RPMI7951 (cell line): Measurements from ENCODE around the gene AAMDC. TPM values are rescaled to one million over a fixed set of nuclear protein-coding genes. Genes with fewer than 3 reads are reported as not detected.
"Not testable (repeated sequence)": the region's sequence is repeated elsewhere in the genome, so short reads cannot be mapped to it uniquely, and the experiment has no call there.

Experiments used
- DNase-seq: peaks from one replicate; pipeline ENCODE4 v3.0.0-alpha.2; 2012; ENCODE audit warnings: low read depth
- total RNA-seq: library from RNA; depleted of rRNA; stranded (reverse); fragments of >200 nt; shearing (Covaris generic); gene quantifications from 2 replicates; pipeline ENCODE4 v1.2.3, GENCODE V29; 2014

Gene AAMDC
- total RNA-seq, 1 experiment from 2014 or later, result 72.2 TPM

DNA sequence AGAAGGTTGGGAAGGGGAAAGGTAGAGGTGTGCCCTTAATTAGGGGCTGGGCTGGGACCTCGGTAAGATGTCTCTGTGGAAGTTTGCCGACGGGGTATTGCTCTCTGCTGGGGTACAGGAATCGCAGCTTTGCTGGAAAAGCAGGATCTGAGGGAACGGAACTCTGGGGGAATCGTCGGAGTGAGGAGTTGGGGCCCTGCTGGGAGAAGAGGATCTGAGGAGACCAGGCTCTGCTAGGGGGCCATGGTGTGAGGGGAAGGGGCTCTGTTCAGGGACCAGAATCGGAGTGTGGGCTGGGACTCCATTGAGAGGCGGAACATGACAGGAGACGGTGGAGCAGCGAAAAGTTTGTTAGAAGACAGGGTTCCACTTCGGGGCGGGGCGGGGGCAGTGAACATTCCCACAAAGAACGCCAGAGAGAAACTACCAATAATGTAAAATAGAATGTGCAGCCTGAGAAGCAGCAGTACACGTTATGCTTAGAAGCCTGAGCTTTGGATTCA, 456 bp downstream of the AAMDC start:
- DNase-seq, result peak; percentile 54

DNA sequence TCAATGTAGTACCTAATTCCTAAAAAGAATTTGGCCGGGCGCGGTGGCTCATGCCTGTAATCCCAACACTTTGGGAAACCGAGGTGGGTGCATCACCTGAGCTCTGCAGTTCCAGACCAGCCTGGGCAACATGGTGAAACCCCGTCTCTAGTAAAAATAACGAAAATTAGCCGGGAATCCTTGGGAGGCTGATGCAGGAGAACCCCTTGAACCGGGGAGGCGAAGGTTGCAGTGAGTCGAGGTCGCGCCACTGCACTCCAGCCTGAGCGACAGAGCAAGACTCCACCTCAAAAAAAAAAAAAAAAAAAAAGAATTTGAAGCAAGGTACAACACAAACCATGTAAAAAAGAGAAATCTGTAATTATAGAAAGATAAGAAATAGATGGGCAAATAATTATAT, 1.2 kb downstream of the AAMDC start:
- not testable (repeated sequence) for DNase-seq

DNA sequence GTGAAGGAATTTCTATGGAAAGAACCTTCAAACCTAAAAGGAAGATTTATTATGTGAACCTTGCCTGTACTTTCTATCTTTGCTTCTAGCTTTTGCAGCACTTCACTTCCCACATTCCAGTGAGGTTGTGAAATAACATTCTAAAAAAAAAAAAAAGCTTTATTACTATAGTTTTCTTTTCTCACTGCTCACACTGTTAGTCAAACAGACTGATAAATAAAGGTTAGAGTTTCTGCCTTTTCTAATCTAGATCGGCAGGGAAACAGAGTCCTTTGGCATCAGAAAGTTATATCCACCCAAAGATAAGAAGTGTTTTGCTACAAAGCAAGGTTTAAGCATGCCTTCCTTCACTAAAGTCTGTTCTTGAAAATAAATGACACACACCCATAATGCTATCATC, 2.8 kb downstream of the AAMDC start:
- no peak for DNase-seq

DNA sequence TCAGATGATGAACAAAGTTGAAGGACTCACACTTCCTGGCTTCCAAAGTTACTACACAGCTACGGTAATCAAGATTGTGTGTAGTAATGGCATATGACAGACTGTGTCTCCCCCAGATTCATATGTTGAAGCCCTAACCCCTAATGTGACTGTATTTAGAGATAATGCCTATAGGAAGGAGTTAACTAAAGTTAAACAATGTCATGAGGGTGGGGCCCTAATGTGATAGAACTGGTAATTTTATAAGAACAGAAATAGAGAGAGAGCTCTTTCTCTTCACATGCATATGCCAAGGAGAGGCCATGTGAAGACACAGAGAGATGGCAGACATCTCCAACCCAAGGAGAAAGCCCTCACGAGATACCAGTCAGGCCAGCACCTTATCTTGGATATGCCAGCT, 8.0 kb downstream of the AAMDC start:
- no peak for DNase-seq

DNA sequence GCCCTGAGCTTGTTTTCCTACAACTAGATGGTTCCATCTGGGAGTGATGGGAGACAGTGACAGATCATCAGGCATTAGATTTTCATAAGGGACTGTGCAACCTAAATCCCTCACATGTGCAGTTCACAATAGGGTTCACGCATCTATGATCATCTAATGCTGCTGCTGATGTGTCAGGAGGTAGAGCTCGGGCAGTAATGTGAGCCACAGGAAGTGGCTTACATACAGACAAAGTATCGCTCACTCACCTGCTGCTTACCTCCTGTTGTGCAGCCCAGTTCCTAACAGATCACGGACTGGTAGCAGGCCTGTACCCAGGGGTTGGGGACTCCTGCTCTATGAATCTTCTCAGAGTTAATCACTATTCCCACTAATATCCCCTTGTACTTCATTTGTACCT, 12.4 kb downstream of the AAMDC start:
- no peak for DNase-seq

DNA sequence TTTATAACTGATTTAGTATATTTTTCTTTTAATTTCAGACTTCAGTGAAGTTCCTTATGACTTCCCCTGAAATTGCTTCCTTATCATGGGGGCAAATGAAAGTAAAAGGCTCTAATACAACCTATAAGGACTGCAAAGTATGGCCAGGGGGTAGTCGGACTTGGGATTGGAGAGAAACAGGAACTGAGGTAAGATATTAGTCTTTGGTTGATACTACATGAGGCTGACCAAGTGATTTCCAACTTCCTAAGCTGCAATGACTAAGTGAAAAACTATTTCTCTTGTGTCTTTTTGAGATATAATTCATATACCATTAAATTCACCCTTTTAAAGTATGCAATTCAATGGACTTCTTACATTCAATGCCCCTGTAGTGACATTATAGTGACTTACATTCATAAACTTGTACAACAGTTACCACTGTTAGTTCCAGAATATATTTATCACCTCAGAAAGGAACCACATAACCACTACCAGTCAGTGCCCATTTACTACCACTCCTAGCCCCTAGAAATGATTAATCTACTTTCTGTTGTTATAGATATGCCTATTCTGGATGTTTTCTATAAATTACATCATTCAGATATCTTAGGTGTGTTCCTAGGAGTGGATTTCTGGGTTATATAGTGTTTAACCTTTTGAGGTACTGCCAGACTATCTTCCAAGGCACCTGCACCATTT, 21.6 kb downstream of the AAMDC start:
- peak; percentile 17 for DNase-seq

DNA sequence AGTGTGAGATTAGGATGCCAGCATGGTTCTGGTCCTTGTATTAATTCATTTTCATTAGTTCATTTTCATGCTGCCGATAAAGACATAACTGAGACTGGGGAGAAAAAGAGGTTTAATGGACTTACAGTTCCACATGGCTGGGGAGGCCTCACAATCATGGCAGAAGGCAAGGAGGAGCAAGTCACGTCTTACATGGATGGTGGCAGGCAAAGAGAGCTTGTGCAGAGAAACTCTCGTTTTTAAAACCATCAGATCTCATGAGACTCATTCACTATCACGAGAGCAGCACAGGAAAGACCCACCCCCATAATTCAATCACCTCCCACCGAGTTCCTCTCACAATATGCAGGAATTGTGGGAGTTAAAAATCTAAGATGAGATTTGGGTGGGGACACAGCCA, 22.8 kb downstream of the AAMDC start:
- DNase-seq, result not testable (repeated sequence)

DNA sequence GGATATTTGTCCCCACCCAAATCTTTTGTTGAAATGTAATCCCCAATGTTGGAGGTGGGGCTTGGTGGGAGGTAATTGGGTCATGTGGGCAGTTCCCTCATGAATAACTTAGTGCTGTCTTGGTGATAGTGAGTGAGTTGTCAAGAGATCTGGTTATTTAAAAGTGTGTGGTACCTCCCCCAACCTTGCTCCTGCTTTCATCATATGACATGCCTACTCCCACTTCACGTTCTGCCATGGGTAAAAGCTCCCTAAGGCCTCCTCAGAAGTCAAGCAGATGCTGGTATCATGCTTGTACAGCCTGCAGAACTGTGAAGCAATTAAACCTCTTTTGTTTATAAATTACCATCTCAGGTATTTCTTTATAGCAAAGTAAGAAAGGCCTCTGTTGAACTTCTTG, 30.6 kb downstream of the AAMDC start:
- DNase-seq, result no peak

DNA sequence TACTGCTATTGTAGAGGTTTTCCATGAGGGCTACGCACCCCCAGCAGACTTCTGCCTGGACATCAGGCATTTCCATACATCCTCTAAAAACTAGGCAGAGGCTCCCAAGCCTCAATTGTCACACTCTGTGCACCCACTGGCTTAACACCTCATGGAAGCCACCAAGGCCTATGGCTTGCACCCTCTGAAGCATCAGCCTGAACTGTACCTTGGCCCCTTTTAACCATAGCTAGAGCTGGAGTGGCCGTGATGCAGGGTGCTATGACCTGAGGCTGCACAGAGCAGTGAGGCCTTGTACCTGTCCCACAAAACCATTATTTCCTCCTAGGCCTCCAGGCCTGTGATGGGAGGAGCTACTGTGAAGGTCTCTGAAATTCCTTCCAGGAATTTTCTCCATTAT, 33.9 kb downstream of the AAMDC start:
- no peak for DNase-seq

DNA sequence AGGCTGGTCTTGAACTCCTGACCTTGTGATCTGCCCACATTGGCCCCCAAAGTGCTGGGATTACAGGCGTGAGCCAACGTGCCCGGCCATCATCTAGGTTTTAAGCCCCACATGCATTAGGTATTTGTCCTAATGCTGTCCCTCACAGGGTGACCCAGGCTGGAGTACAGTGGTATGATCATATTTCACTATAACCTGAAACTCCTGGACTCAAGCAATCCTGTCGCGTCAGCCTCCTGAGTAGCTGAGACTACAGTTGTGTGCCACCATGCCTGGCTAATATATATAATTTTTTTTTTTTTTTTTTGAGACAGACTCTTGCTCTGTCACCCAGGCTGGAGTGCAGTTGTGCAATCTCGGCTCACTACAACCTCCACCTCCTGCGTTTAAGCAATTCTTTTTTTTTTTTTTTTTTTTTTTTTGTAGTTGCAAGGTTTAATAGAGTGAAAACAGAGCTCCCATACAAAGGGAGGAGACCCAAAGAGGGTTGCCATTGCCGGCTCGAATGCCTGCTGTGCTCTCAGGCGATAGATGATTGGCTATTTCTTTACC, 37.0 kb downstream of the AAMDC start:
- DNase-seq, result not testable (repeated sequence)

DNA sequence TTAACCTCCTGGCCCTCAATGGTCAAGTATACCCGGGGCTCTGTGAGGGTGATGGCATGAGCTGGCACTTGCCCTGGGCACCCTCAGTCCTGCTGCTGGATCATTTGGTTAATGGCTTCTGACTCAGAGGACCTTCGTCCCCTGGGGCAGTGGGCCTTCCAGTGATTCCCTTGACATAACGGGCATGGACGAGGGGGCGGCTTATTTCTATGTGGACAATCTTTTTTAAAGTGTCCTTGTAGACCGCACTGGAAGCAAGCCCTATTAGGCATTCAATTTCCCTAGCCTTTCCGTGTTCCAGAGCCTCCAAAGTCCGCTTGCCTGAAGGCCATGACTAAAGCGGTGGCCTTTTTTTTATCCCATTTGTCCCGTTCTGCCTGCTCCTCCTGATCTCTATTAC, 40.5 kb downstream of the AAMDC start:
- DNase-seq, result peak; percentile 24

DNA sequence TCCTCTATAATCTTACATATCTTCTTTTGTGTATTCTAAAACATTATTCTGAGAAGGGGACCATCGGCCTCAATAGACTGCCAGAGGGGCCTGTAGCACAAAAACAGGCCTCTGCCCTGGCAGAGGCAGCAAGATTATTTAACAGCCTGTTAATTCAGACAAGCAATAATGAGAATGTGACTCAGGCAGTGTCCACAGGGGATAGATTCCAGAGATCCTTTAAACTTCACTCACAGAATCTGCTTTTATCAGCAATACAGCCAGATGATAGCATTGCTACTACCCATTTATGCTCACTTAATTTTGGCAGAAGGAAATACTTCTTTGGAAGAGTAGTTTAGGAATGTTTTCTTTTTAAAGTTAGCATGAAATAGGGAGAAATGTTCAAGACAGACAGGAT, 44.9 kb downstream of the AAMDC start:
- DNase-seq, result no peak

DNA sequence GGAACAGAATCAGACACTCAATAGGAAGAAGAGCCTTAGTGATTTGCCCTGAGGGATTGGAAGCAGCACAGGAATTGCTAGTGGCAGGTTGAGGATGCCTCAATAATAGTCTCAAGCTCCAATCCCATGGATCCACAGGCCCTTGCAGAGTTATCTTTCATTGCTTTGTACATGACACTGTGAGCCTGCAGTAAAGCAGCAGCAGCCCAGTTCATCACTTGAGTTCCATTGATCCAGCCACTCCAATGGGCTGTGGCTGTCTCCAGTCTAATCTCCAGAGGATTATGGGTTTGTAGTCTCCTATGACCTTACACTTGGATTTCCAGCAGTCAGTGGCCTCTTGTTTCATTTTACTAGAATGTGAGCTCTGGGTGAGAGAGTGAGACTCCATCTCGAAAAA, 45.4 kb downstream of the AAMDC start:
- DNase-seq, result no peak

DNA sequence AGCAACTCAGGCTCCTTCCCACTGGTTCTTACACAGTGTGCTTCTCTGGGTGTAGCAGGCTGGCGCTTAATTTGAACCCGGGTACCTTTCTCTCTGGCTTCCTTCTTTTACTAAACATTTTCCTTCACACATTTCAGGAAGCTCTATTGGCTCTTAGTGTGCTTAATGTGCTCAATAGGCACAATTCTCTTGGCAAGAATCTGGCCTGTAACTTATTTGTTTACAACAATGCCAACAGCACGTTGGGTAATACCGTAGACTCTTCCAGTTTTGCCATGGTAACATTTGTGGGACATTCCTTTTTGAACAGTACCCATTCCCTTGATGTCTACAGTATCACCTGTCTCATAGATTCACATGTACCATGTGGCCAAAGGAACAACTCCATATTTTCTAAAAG, 47.8 kb downstream of the AAMDC start:
- no peak for DNase-seq

DNA sequence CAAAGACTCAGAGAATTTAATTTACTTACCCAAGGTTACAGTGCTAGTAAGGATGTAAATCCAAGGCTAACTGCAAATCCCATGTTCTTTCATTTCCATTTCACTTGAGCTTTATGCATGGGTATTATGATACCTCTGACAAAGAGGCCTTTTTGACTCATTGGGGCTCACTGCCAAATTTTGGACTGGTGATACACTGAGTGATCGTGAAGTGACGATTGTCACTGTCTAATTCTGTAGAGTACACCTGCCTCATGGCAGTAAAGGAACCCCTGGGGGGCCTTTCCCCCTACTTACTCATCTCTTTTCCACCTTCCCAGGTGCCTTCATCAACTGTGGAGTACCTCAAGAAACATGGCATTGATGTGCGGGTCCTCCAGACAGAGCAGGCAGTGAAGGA, 50.9 kb downstream of the AAMDC start:
- DNase-seq, result no peak

DNA sequence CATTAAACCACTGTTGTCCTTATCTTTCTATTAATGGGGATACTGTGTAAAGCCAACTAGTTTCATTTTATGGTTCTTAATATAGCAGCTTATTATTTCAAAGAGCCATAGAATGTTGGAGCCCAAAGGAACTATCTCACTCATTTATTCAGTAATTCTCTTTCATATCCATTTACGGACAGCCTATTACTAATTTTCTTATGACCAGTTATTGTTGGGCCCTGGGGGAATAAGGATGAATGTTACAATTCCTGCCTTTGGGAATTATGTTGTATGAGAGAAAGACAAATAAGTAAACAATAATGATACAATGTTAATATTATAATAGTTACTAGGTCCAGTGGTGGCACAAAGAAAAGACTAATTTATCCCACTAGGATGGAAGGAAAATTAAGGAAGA, 52.4 kb downstream of the AAMDC start:
- no peak for DNase-seq

DNA sequence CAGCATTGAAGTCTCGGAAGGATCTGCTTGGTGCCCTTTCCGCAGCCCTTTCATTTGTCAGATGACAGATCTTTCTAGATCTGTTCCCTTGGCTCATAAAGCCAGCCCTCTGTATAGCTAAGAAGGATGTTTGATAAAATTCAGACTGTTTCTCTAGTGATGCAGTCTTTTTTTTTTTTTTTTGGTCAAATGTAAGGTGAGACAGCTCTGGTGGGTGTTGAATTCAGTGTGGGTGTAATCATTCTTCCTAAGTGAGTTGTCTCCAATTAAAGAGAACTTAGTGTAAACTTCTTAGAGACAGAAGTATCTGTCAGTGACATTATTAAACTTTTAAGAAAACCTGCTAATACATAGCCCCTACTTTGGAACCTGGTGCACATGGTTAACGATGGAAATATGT, 53.3 kb downstream of the AAMDC start:
- no peak for DNase-seq

DNA sequence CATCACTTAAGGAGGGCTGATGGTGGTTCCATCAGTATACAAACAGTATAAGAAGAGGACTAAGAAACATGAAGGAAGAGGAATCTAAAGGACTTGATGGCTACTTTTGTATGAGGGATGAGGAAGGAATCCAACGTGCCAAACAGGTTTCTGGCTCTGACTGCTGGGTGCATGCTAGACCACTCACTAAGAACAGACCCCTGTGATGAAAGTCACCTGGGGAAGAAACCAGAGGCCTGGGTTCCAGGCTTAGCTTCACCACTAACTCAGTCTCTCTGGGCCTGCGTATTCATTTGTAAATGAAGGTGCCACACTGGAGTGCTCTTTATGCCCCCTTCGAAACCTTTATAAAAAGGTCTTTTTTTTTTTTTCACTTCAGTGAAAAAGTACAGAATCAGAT, 55.1 kb downstream of the AAMDC start:
- no peak for DNase-seq

DNA sequence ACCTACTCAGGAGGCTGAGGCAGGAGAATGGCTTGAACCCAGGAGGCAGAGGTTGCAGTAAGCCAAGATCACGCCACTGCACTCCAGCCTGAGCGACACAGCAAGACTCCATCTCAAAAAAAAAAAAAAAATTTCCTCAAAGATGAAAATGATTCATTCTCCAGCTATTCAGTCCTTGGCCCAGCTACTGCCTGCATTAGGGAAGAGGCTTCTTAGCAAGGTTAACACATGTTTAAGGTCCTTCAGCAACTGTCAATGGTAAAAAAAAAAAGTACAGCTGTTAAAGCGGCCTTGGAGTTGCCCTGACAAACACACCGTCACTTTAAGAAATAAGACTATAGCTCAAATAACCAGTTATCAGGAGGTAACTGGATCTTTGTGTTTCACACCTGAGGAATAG, 57.3 kb downstream of the AAMDC start:
- DNase-seq, result peak; percentile 72

DNA sequence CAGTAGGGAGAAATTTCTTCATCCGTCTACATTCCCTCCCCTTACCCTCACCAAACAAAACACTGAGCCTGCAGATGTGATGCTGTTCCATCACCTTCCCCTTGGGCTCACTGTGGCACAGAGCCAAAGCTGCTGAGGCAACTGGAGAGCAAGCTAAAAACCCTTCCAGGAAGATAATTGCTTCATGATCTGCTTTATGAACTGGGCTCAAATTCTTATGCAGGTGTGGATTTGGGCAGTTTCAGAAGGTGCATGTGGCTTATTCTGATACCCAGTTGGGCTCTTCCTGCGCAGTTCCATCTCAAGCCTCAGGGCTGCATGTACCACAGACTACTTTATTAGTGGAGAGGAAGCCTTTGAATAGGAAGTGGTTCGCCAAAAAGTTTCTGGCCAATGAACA, 58.3 kb downstream of the AAMDC start:
- peak; percentile 13 for DNase-seq

DNA sequence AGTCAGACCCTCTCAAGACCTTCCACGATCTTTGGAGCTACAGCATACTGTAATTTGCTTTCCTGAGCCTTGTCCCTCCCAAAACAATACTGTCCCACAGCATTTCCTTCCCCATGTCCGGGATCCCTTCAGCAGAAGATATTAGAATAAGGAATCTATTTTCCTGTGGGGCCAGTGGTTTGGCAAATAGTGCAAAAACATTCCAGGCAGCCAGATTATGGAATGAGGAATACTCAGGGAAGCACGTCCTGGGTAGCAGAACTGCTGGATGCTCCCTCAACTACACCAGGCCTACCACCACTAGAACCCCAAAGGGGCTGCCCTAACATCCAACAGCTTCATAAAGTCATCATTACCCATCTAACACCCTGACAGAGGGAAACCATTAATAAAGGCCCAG, 61.5 kb downstream of the AAMDC start:
- no peak for DNase-seq

DNA sequence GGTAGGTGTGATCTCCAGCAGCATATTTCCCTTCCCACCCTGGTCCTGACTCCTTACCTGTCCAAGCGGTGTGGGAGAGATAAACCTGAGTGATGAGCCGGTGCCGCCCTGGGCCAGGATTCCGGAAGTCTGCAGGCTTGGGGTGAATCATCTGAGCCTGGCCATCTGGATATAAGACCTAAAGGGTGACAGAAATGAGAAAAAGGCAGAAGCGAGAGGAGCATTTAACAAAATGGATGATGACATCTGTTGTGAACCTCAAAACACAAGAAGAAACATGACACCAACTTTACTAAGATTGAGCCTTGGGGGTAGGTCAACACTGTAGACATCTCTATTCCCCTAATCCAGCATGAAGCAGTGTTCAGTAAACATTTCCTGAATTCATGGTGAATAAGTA, 62.8 kb downstream of the AAMDC start:
- peak; percentile 38 for DNase-seq

DNA sequence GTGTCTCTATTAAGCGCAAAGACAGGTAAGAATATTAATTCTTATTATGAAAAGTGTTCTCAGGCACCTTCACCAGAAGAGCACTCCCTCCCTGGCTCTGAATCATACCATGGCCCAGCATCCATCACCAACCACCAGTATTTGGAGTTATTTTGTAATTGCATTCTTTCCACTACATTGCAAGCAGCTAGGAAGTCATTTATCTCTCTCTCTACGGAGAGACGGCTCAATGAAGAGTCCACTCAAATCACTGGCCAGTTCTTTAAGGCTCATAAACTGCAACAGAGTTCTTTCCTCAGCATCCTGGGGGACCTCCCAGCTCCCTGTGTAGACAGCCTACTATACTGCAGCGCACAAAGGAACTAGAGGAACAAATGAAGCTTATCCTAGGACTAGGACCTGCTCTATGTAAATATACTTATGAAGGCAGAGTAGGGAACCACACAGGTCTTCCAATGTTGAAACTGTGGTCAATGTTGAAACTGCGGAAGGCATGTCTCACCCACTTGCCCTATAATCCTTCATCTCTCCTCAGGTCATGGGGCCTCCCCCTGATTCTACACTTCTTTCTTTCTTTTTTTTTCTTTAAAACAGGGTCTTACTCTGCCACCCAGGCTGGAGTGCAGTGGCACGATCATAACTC, 63.4 kb downstream of the AAMDC start:
- DNase-seq, result peak; percentile 9

DNA sequence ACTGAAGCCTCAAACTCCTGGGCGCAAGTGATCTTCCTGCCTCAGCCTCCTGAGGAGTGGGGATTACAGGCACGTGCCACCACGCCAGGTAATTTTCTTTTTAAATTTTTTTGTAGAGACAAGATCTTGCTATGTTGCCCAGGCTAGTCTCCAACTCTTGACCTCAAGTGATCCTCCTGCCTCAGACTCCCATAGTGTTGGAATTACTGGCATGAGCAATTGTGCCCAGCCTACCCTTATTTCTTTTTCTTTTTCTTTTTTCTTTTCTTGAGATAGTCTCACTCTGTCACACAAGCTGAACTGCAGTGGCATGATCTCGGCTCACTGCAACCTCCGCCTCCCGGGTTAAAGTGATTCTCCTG, 63.9 kb downstream of the AAMDC start:
- DNase-seq, result no peak
